Measurements from ENCODE around the gene CCNY.
"Not testable (repeated sequence)": the region's sequence is repeated elsewhere in the genome, so short reads cannot be mapped to it uniquely, and the experiment has no call there.

The CCNY gene

GRCh38 chr10:35384265-35384868 lies 48.1 kb downstream of the CCNY start:
- no peak for DNase-seq (ENCODE audit: low spot score)

- DNase-seq (ENCODE audit: low spot score), result no peak
Observed at GRCh38 chr10:35386594-35387174, 50.4 kb downstream of the CCNY start.

- DNase-seq (ENCODE audit: low spot score), result no peak
Observed at GRCh38 chr10:35387768-35388167, 51.5 kb downstream of the CCNY start.

- DNase-seq (ENCODE audit: low spot score), result no peak
Observed at GRCh38 chr10:35388197-35388596, 51.9 kb downstream of the CCNY start.

GRCh38 chr10:35388682-35389081 lies 52.4 kb downstream of the CCNY start:
- no peak for DNase-seq (ENCODE audit: low spot score)

GRCh38 chr10:35390161-35390840 lies 54.0 kb downstream of the CCNY start:
- no peak for DNase-seq (ENCODE audit: low spot score)

GRCh38 chr10:35390843-35391152 lies 54.5 kb downstream of the CCNY start:
- DNase-seq (ENCODE audit: low spot score), result no peak

- no peak for DNase-seq (ENCODE audit: low spot score)
Observed at GRCh38 chr10:35391153-35391953, 55.0 kb downstream of the CCNY start.

GRCh38 chr10:35391954-35392262 lies 55.6 kb downstream of the CCNY start:
- DNase-seq (ENCODE audit: low spot score), result no peak

- DNase-seq (ENCODE audit: low spot score), result no peak
Observed at GRCh38 chr10:35392482-35393228, 56.3 kb downstream of the CCNY start.

GRCh38 chr10:35394411-35394851 lies 58.1 kb downstream of the CCNY start:
- DNase-seq (ENCODE audit: low spot score), result no peak

- DNase-seq (ENCODE audit: low spot score), result no peak
Observed at GRCh38 chr10:35394934-35395333, 58.6 kb downstream of the CCNY start.

GRCh38 chr10:35396560-35397434 lies 60.5 kb downstream of the CCNY start:
- no peak for DNase-seq (ENCODE audit: low spot score)

- no peak for DNase-seq (ENCODE audit: low spot score)
Observed at GRCh38 chr10:35397953-35398352, 61.6 kb downstream of the CCNY start.

GRCh38 chr10:35398355-35398754 lies 62.0 kb downstream of the CCNY start:
- no peak for DNase-seq (ENCODE audit: low spot score)

- DNase-seq (ENCODE audit: low spot score), result no peak
Observed at GRCh38 chr10:35398908-35399307, 62.6 kb downstream of the CCNY start.

- no peak for DNase-seq (ENCODE audit: low spot score)
Observed at GRCh38 chr10:35399414-35400009, 63.2 kb downstream of the CCNY start.

GRCh38 chr10:35400595-35401268 lies 64.4 kb downstream of the CCNY start:
- DNase-seq (ENCODE audit: low spot score), result no peak

- DNase-seq (ENCODE audit: low spot score), result not testable (repeated sequence)
Observed at GRCh38 chr10:35403491-35403890, 67.2 kb downstream of the CCNY start.

GRCh38 chr10:35404077-35404476 lies 67.8 kb downstream of the CCNY start:
- not testable (repeated sequence) for DNase-seq (ENCODE audit: low spot score)
